ENCODE measurements around the gene HDAC4. TPM values are rescaled to one million over a fixed set of nuclear protein-coding genes. Genes with fewer than 3 reads are reported as not detected.

Gene HDAC4
- total RNA-seq, 5 donors from 2014 or later (not counting 1 experiment from before 2014, with no cell fraction given), result 44.8 to 80.2 (median 60.9) TPM

- Histone ChIP-seq H3K9me3 (no peaks in the 10 kb centered on the region), H3K36me3 (ENCODE audit: control insufficient read depth in 2 of 2, extremely low read depth in 1 of 2, insufficient read depth in 1 of 2, low read length in 1 of 2) (no peaks in the 10 kb centered on the region), H3K4me1 (ENCODE audit: control insufficient read depth in 1 of 2, extremely low read depth in 1 of 2, insufficient read depth in 2 of 2, low read length in 2 of 2) (peaks cover 35 to 58% of the 10 kb centered on the region in 2 experiments), H3K27ac (ENCODE audit: low read length) (no peak overlapping the region), H3K4me3 (ENCODE audit: control insufficient read depth in 1 of 2, extremely low read depth in 1 of 2, low read length in 1 of 2) (no peak overlapping the region), H3K27me3 (replicated peaks in 1 of 2; ENCODE audit: control insufficient read depth in 2 of 2, extremely low read depth in 1 of 2, insufficient read depth in 2 of 2, low read length in 1 of 2) (no peaks in the 10 kb centered on the region)
- Mint-ChIP-seq H3K4me3 (no peak overlapping the region), H3K27me3 (no peaks in the 10 kb centered on the region), H3K9me3 (no peaks in the 10 kb centered on the region), H3K36me3 (no peaks in the 10 kb centered on the region), H3K4me1 (peaks cover 47 to 67% (median 55%) of the 10 kb centered on the region in 3 donors), H3K27ac (peak overlapping the region; percentile 17 to 66)
- WGBS (ENCODE audit: insufficient coverage), result 95% methylated on average over 12 of the region's 16 CpGs
- POLR2A ChIA-PET, result no interaction called here
- CTCF ChIA-PET, result no interaction called here
- DNase-seq (no peak), ATAC-seq (replicated peaks in 1 of 4) (no peak)
Observed at GRCh38 chr2:239302083-239302807, 98.6 kb downstream of the HDAC4 start.

- no peaks in the 10 kb centered on the region for H3K36me3 ChIP-seq (ENCODE audit: control insufficient read depth in 2 of 2, extremely low read depth in 1 of 2, insufficient read depth in 1 of 2, low read length in 1 of 2)
- no peak for ATAC-seq (replicated peaks in 1 of 4)
- H3K9me3 ChIP-seq, result no peaks in the 10 kb centered on the region
- Mint-ChIP-seq H3K36me3 (no peaks in the 10 kb centered on the region), H3K4me3 (no peak overlapping the region), H3K9me3 (no peaks in the 10 kb centered on the region), H3K27ac (peak overlapping the region in 1 of 2 donors; percentile 66), H3K27me3 (no peaks in the 10 kb centered on the region), H3K4me1 (peaks cover 55 to 76% (median 64%) of the 10 kb centered on the region in 3 donors)
- no peak for DNase-seq
- no peak overlapping the region for H3K4me3 ChIP-seq (ENCODE audit: control insufficient read depth in 1 of 2, extremely low read depth in 1 of 2, low read length in 1 of 2)
- no peaks in the 10 kb centered on the region for H3K27me3 ChIP-seq (replicated peaks in 1 of 2; ENCODE audit: control insufficient read depth in 2 of 2, extremely low read depth in 1 of 2, insufficient read depth in 2 of 2, low read length in 1 of 2)
- ChIA-PET CTCF (no interaction called here), POLR2A (no interaction called here)
- no peak overlapping the region for H3K27ac ChIP-seq (ENCODE audit: low read length)
- WGBS (ENCODE audit: insufficient coverage), result 96% methylated on average over 19 of the region's 26 CpGs
- peaks cover 45 to 70% of the 10 kb centered on the region in 2 experiments for H3K4me1 ChIP-seq (ENCODE audit: control insufficient read depth in 1 of 2, extremely low read depth in 1 of 2, insufficient read depth in 2 of 2, low read length in 2 of 2)
Observed at GRCh38 chr2:239300871-239301735, 99.7 kb downstream of the HDAC4 start.

- H3K27ac ChIP-seq (ENCODE audit: low read length), result no peak overlapping the region
- Mint-ChIP-seq H3K27me3 (no peaks in the 10 kb centered on the region), H3K27ac (peak overlapping the region; percentile 73 to 79), H3K4me3 (no peak overlapping the region), H3K9me3 (no peaks in the 10 kb centered on the region), H3K36me3 (no peaks in the 10 kb centered on the region), H3K4me1 (peaks cover 63 to 79% (median 72%) of the 10 kb centered on the region in 3 donors)
- H3K36me3 ChIP-seq (ENCODE audit: control insufficient read depth in 2 of 2, extremely low read depth in 1 of 2, insufficient read depth in 1 of 2, low read length in 1 of 2), result no peaks in the 10 kb centered on the region
- ATAC-seq (replicated peaks in 1 of 4) (no peak), DNase-seq (no peak)
- H3K9me3 ChIP-seq, result no peaks in the 10 kb centered on the region
- ChIA-PET CTCF (no interaction called here), POLR2A (interaction anchor here in 1 of 2 donors (0.5 kb wide), 1 partner anchor 88 kb away, joined by 3 read pairs; no protein-coding TSS in a partner anchor)
- WGBS (ENCODE audit: insufficient coverage), result 100% methylated on average over 1 of the region's 5 CpGs
- peaks cover 48 to 76% of the 10 kb centered on the region in 2 experiments for H3K4me1 ChIP-seq (ENCODE audit: control insufficient read depth in 1 of 2, extremely low read depth in 1 of 2, insufficient read depth in 2 of 2, low read length in 2 of 2)
- H3K4me3 ChIP-seq (ENCODE audit: control insufficient read depth in 1 of 2, extremely low read depth in 1 of 2, low read length in 1 of 2), result no peak overlapping the region
- no peaks in the 10 kb centered on the region for H3K27me3 ChIP-seq (replicated peaks in 1 of 2; ENCODE audit: control insufficient read depth in 2 of 2, extremely low read depth in 1 of 2, insufficient read depth in 2 of 2, low read length in 1 of 2)
Observed at GRCh38 chr2:239300242-239300641, 100.6 kb downstream of the HDAC4 start.

GRCh38 chr2:239299218-239299939 lies 101.4 kb downstream of the HDAC4 start:
- no peak for DNase-seq
- Histone ChIP-seq H3K27ac (ENCODE audit: low read length) (peak overlapping the region; percentile 45), H3K9me3 (no peaks in the 10 kb centered on the region), H3K4me1 (ENCODE audit: control insufficient read depth in 1 of 2, extremely low read depth in 1 of 2, insufficient read depth in 2 of 2, low read length in 2 of 2) (peaks cover 52 to 75% of the 10 kb centered on the region in 2 experiments), H3K4me3 (ENCODE audit: control insufficient read depth in 1 of 2, extremely low read depth in 1 of 2, low read length in 1 of 2) (no peak overlapping the region), H3K27me3 (replicated peaks in 1 of 2; ENCODE audit: control insufficient read depth in 2 of 2, extremely low read depth in 1 of 2, insufficient read depth in 2 of 2, low read length in 1 of 2) (no peaks in the 10 kb centered on the region), H3K36me3 (ENCODE audit: control insufficient read depth in 2 of 2, extremely low read depth in 1 of 2, insufficient read depth in 1 of 2, low read length in 1 of 2) (no peaks in the 10 kb centered on the region)
- H3K27me3 Mint-ChIP-seq, result no peaks in the 10 kb centered on the region
- no peaks in the 10 kb centered on the region for H3K36me3 Mint-ChIP-seq
- H3K9me3 Mint-ChIP-seq, result no peaks in the 10 kb centered on the region
- POLR2A ChIA-PET, result interaction anchor here (0.5 to 0.7 kb wide), 4 partner anchors 24 to 89 kb away, joined by 3 to 14 read pairs (median 7); no protein-coding TSS in a partner anchor
- CTCF ChIA-PET, result interaction anchor here (0.6 to 0.7 kb wide), 3 partner anchors 22 to 1418 kb away, joined by 7 to 8 read pairs (median 8); no protein-coding TSS in a partner anchor
- H3K4me1 Mint-ChIP-seq, result peaks cover 68 to 84% (median 76%) of the 10 kb centered on the region in 3 donors
- H3K27ac Mint-ChIP-seq, result peak overlapping the region; percentile 18 to 41
- peak overlapping the region in 1 of 3 donors; percentile 73 for H3K4me3 Mint-ChIP-seq
- WGBS (ENCODE audit: insufficient coverage), result 95% methylated on average over 19 of the region's 19 CpGs
- ATAC-seq (replicated peaks in 1 of 4), result no peak

GRCh38 chr2:239298116-239298804 lies 102.6 kb downstream of the HDAC4 start:
- peak; percentile 89 to 91 (median 89) for ATAC-seq (replicated peaks in 1 of 4)
- peak; percentile 43 to 90 (median 76) for DNase-seq
- H3K4me1 ChIP-seq (ENCODE audit: control insufficient read depth in 1 of 2, extremely low read depth in 1 of 2, insufficient read depth in 2 of 2, low read length in 2 of 2), result peaks cover 44 to 77% of the 10 kb centered on the region in 2 experiments
- Mint-ChIP-seq H3K4me1 (peaks cover 66 to 84% (median 77%) of the 10 kb centered on the region in 3 donors), H3K4me3 (peak overlapping the region; percentile 73 to 86 (median 79)), H3K36me3 (peaks cover 3% of the 10 kb centered on the region), H3K27ac (peak overlapping the region; percentile 93 to 95), H3K27me3 (no peaks in the 10 kb centered on the region), H3K9me3 (no peaks in the 10 kb centered on the region)
- peak overlapping the region; percentile 60 for H3K27ac ChIP-seq (ENCODE audit: low read length)
- H3K4me3 ChIP-seq (ENCODE audit: control insufficient read depth in 1 of 2, extremely low read depth in 1 of 2, low read length in 1 of 2), result peak overlapping the region; percentile 39 to 80
- ChIA-PET CTCF (interaction anchor here (0.7 to 1.3 kb wide), 3 partner anchors 31 to 1417 kb away, joined by 4 to 8 read pairs (median 5); no protein-coding TSS in a partner anchor), POLR2A (interaction anchor here in 1 of 2 donors (0.6 to 0.7 kb wide), 2 partner anchors 33 to 93 kb away, joined by 3 to 14 read pairs; no protein-coding TSS in a partner anchor)
- no peaks in the 10 kb centered on the region for H3K9me3 ChIP-seq
- no peaks in the 10 kb centered on the region for H3K36me3 ChIP-seq (ENCODE audit: control insufficient read depth in 2 of 2, extremely low read depth in 1 of 2, insufficient read depth in 1 of 2, low read length in 1 of 2)
- whole genome bisulfite sequencing (ENCODE audit: insufficient coverage), result 57% methylated on average over 11 of the region's 14 CpGs
- H3K27me3 ChIP-seq (replicated peaks in 1 of 2; ENCODE audit: control insufficient read depth in 2 of 2, extremely low read depth in 1 of 2, insufficient read depth in 2 of 2, low read length in 1 of 2), result no peaks in the 10 kb centered on the region

All from T-cell (primary cell).